ENCODE results near the gene SRM.
"Not testable (repeated sequence)": the region's sequence is repeated elsewhere in the genome, so short reads cannot be mapped to it uniquely, and the experiment has no call there.

DNA sequence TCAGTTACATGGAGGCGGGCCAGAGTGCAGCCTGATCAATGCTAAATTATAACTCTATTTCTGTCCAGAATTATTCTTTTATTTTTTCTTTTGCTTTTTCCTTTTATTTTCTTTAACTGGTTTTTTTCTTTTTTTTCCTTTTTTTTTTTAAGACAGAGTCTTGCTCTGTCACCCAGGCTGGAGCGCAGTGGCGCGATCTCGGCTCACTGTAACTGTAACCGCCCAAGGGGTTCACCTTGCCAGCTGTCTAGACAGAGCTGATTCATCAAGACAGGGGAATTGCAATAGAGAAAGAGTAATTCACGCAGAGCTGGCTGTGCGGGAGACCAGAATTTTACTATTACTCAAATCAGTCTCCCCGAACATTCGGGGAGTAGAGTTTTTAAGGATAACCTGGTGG, 8.7 kb downstream of the SRM start:
- TF ChIP-seq, protein P1, sequence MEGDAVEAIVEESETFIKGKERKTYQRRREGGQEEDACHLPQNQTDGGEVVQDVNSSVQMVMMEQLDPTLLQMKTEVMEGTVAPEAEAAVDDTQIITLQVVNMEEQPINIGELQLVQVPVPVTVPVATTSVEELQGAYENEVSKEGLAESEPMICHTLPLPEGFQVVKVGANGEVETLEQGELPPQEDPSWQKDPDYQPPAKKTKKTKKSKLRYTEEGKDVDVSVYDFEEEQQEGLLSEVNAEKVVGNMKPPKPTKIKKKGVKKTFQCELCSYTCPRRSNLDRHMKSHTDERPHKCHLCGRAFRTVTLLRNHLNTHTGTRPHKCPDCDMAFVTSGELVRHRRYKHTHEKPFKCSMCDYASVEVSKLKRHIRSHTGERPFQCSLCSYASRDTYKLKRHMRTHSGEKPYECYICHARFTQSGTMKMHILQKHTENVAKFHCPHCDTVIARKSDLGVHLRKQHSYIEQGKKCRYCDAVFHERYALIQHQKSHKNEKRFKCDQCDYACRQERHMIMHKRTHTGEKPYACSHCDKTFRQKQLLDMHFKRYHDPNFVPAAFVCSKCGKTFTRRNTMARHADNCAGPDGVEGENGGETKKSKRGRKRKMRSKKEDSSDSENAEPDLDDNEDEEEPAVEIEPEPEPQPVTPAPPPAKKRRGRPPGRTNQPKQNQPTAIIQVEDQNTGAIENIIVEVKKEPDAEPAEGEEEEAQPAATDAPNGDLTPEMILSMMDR (conservative IDR thresholded peaks at IDR 0.05; ENCODE audit: low read depth, low read length): not testable (repeated sequence)
- TF ChIP-seq POLR2A (IDR thresholded peaks at IDR 0.05; ENCODE audit: low read depth, low read length); RCOR1 (IDR thresholded peaks at IDR 0.05; ENCODE audit: insufficient replicate concordance, low read length); FOS (IDR thresholded peaks at IDR 0.05; ENCODE audit: low read depth, low read length); SMC3 (IDR thresholded peaks at IDR 0.05; ENCODE audit: low read depth, low read length); NFE2L2 (IDR thresholded peaks at IDR 0.05; ENCODE audit: low read depth, low read length); CHD1 (IDR thresholded peaks at IDR 0.05; ENCODE audit: low read depth, low read length); CEBPB (IDR thresholded peaks at IDR 0.05; ENCODE audit: low read depth, low read length): not testable (repeated sequence)
- TF ChIP-seq, protein P2, sequence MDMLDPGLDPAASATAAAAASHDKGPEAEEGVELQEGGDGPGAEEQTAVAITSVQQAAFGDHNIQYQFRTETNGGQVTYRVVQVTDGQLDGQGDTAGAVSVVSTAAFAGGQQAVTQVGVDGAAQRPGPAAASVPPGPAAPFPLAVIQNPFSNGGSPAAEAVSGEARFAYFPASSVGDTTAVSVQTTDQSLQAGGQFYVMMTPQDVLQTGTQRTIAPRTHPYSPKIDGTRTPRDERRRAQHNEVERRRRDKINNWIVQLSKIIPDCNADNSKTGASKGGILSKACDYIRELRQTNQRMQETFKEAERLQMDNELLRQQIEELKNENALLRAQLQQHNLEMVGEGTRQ (IDR thresholded peaks at IDR 0.05; ENCODE audit: low read depth, low read length): not testable (repeated sequence)

Data from IMR-90 (cell line).